Measurements from ENCODE around the gene SRM. TPM values are rescaled to one million over a fixed set of nuclear protein-coding genes. Genes with fewer than 3 reads are reported as not detected.

The SRM gene
- total RNA-seq, 1 donor from 2014 or later = 117 TPM

DNA sequence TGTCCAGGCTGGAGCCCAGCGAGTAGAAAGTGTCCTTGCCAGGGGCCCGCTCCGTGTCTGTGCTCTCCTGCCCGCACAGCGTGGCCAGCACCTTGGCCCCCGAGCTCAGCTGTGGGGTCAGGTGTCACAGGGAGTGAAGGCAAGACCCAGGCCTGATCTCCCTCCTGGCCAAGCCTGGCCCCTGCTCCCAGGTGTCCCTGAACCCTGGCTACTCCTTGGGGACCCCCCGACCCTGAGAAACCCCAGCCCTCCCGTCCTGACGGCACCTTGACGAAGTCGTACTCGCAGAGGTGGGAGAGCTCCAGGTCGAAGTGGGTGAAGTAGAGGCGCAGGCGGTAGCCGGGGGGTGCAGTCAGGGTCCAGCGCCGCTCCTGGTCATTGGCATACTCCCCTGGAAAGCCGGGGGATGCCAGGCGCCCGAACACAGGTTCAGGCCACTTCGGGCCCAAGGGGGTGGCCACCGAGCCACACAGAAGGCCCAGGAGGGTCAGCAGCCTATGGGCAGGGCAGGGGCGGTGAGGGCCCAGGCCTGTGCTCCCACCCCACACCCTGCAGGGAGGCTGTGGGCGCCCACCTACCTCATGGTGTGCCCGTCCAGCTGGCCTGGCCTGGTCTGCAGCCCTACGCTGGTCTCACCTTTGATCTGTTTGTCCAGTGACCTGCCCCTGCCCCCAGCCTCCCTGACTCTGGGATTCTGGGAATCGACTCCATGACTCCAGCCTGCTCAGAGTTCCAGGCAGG is 13.0 kb downstream of the SRM start, which contains the start of gene MASP2:
Gene MASP2 (minus strand): TSS at position 615 of the 741 bp plus-strand sequence. CDS start 32 bp downstream, at position 583.
- H3K9me3 Mint-ChIP-seq (ENCODE audit: unreplicated experiment) = no peaks in the 10 kb centered on the region
- H3K4me1 Mint-ChIP-seq (ENCODE audit: unreplicated experiment) = no peaks in the 10 kb centered on the region
- no peaks in the 10 kb centered on the region for H3K36me3 Mint-ChIP-seq (ENCODE audit: unreplicated experiment)
- H3K27me3 Mint-ChIP-seq (ENCODE audit: unreplicated experiment) = no peaks in the 10 kb centered on the region
- TF ChIP-seq, protein P1, sequence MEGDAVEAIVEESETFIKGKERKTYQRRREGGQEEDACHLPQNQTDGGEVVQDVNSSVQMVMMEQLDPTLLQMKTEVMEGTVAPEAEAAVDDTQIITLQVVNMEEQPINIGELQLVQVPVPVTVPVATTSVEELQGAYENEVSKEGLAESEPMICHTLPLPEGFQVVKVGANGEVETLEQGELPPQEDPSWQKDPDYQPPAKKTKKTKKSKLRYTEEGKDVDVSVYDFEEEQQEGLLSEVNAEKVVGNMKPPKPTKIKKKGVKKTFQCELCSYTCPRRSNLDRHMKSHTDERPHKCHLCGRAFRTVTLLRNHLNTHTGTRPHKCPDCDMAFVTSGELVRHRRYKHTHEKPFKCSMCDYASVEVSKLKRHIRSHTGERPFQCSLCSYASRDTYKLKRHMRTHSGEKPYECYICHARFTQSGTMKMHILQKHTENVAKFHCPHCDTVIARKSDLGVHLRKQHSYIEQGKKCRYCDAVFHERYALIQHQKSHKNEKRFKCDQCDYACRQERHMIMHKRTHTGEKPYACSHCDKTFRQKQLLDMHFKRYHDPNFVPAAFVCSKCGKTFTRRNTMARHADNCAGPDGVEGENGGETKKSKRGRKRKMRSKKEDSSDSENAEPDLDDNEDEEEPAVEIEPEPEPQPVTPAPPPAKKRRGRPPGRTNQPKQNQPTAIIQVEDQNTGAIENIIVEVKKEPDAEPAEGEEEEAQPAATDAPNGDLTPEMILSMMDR (IDR thresholded peaks at IDR 0.05) = no peak
- H3K4me3 Mint-ChIP-seq (ENCODE audit: unreplicated experiment) = no peak within 1 kb of the TSS
- no peak for DNase-seq (ENCODE audit: extremely low spot score, unreplicated experiment)
- H3K27ac Mint-ChIP-seq (ENCODE audit: unreplicated experiment) = no peak within 1 kb of the TSS

DNA sequence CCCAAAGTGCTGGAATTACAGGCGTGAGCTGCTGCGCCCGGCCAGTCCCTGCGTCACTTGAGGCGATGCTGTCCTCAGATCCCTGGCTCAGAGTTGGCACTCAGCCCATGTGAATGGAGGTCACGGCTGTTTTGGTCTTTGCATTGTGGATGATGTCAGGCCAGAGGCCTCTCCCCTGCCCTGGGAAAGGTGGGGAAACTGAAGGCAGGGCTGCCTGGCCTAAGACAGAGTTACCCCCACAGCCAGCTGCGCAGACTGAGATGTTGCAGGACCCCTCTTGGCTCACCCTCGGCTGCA is 13.6 kb downstream of the SRM start:
- Mint-ChIP-seq H3K27ac (ENCODE audit: unreplicated experiment) (no peak overlapping the region), H3K4me1 (ENCODE audit: unreplicated experiment) (no peaks in the 10 kb centered on the region), H3K36me3 (ENCODE audit: unreplicated experiment) (no peaks in the 10 kb centered on the region), H3K4me3 (ENCODE audit: unreplicated experiment) (no peak overlapping the region), H3K9me3 (ENCODE audit: unreplicated experiment) (no peaks in the 10 kb centered on the region), H3K27me3 (ENCODE audit: unreplicated experiment) (no peaks in the 10 kb centered on the region)
- no peak for DNase-seq (ENCODE audit: extremely low spot score, unreplicated experiment)
- TF ChIP-seq, protein P1 (IDR thresholded peaks at IDR 0.05) = no peak

DNA sequence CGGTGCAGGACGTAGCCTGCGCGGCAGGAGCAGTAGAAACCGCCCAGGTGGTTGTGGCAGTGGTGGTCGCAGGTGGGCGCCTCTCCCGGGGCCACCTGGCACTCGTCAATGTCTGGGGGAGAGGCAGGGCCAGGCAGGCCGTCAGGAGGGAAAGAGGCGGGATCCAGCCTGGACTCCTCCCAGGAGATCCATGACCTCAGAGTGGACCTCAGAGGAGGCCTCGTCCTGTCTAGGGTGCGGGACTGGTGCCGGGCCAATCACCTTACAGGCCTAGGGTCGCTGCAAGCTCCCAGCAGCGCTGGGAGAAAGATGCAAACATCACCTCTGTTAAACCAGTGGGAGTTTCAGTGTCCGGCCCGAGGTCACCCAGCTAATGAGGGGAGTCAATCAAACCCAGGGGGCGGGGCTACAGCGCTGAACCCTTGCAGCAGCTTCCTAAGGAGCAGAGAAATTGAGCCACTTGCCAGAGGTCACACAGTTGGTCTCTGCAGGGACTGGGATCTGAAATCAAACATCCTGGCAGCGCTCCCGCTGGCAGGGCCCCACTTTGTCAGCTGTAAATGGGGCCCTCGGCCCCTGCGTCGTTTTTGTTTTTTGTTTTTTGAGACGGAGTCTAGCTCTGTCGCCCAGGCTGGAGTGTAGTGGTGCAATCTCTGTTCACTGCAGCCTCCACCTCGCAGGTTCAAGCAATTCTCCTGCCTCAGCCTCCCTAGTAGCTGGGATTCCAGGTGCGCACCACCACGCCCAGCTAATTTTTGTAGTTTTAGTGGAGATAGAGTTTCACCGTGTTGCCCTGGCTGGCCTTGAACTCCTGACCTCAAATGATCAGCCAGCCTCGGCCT is 14.2 kb downstream of the SRM start:
- Mint-ChIP-seq H3K27ac (ENCODE audit: unreplicated experiment) (no peak overlapping the region), H3K4me1 (ENCODE audit: unreplicated experiment) (no peaks in the 10 kb centered on the region), H3K9me3 (ENCODE audit: unreplicated experiment) (no peaks in the 10 kb centered on the region), H3K27me3 (ENCODE audit: unreplicated experiment) (no peaks in the 10 kb centered on the region), H3K4me3 (ENCODE audit: unreplicated experiment) (no peak overlapping the region), H3K36me3 (ENCODE audit: unreplicated experiment) (no peaks in the 10 kb centered on the region)
- TF ChIP-seq, protein P1 (IDR thresholded peaks at IDR 0.05) = no peak
- no peak for DNase-seq (ENCODE audit: extremely low spot score, unreplicated experiment)

DNA sequence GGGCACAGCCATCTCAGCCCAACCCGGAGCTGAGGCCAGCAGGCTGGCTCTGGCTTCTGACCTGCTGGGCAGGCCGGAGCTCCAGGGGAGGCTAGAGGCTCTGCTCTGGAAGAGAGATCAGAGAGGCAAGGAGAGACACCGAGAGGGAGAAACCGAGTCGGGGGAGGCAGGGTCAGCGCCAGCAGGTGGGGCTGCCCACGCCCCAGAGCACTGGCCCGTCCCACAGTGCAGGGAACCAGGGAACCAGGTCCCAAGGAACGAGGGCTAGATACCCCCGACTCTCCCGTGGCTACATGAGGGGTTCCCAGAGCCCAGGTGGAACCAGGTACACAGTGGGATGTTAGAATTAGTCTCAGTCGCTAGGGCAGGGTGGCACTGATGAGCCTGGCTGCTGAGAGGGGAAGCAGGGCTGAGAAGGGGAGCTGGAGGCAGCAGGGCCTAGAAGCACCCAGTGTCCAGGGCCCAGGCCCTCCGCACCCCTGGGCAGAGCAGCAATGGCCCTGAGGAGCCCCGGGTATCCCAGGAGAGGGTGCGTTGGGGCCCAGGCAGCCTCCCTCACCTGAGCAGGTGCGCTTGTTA is 14.9 kb downstream of the SRM start:
- no peak overlapping the region for H3K4me3 Mint-ChIP-seq (ENCODE audit: unreplicated experiment)
- TF ChIP-seq, protein P1 (IDR thresholded peaks at IDR 0.05) = no peak
- no peak overlapping the region for H3K27ac Mint-ChIP-seq (ENCODE audit: unreplicated experiment)
- H3K27me3 Mint-ChIP-seq (ENCODE audit: unreplicated experiment) = no peaks in the 10 kb centered on the region
- no peaks in the 10 kb centered on the region for H3K36me3 Mint-ChIP-seq (ENCODE audit: unreplicated experiment)
- no peak for DNase-seq (ENCODE audit: extremely low spot score, unreplicated experiment)
- no peaks in the 10 kb centered on the region for H3K4me1 Mint-ChIP-seq (ENCODE audit: unreplicated experiment)
- no peaks in the 10 kb centered on the region for H3K9me3 Mint-ChIP-seq (ENCODE audit: unreplicated experiment)
